Anterior cingulate cortex (tissue), 58 donors: ENCODE data around the gene TBC1D22A.
"Not testable (repeated sequence)": the region's sequence is repeated elsewhere in the genome, so short reads cannot be mapped to it uniquely, and the experiment has no call there.

ENCODE experiments used
- DNase-seq, 58 donors: peaks; one replicate each; lab custom pipeline; 2025; lab: John Stamatoyannopoulos, UW

TBC1D22A gene

DNA sequence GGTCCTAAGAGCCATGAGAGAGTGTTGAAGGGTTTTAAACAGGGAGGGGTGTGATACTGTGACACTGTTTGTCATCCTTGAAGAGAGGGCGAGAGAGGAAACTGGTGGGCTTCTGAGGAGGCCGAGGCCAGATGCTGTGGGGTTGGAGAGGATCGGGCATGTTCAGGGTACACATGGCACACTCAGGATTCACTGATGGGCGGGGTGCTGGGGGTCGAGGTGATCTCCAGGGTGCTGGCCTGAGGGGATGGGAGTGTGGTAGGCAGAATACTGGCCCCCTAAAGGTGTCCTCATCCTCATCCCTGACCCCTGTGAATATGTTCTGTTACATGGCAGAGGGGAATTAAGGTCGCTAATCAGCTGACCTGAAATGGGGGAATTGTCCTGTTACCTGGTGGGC, 7.3 kb downstream of the TBC1D22A start:
- DNase-seq, result no peak

GRCh38 chr22:46770151-46770641, 7.7 kb downstream of the TBC1D22A start:
- DNase-seq, result no peak

DNA sequence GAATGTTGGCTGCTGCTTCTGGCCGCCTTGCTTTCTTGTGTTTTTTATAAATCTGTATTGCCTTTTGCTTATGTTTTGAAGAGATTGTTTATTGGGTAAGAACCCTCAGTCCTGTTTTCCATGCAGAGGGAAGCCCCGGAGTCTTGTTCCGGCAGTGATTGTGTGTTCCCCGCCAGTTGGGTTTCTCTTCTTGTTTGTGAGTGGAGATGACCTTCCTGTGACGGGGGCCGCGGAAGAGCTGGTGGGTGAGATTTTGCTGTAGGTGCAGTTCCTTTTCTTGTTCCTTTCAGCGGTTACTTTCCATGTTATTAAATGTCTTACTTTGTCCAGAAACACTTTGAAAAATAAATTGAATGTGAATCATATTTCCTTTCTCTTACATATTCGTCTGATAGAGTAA, 8.3 kb downstream of the TBC1D22A start:
- peak in 7 of 58 donors; percentile 20 to 33 (median 26) for DNase-seq

DNA sequence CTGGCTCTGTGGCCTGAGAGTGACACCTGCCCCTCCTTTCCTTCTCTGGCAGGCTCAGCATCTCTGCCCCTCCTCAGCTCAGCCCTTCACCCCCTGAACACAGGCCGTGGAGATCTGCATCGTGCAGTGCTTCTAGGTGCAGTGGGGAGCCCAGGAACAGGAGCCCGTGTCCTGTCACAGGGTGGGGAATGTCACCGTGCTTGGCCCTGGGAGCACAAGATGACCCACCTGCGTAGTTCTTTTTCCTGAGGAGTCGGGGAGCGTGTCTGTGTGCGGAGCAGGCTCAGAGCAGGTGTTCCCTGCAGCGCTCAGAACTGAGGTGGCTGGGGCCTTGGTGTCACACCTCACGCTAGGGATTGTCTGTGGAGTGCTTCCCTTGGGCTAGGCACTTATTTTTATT, 10.6 kb downstream of the TBC1D22A start:
- no peak for DNase-seq

GRCh38 chr22:46774253-46774979, 12.0 kb downstream of the TBC1D22A start:
- peak in 13 of 58 donors; percentile 18 to 60 (median 37) for DNase-seq

DNA sequence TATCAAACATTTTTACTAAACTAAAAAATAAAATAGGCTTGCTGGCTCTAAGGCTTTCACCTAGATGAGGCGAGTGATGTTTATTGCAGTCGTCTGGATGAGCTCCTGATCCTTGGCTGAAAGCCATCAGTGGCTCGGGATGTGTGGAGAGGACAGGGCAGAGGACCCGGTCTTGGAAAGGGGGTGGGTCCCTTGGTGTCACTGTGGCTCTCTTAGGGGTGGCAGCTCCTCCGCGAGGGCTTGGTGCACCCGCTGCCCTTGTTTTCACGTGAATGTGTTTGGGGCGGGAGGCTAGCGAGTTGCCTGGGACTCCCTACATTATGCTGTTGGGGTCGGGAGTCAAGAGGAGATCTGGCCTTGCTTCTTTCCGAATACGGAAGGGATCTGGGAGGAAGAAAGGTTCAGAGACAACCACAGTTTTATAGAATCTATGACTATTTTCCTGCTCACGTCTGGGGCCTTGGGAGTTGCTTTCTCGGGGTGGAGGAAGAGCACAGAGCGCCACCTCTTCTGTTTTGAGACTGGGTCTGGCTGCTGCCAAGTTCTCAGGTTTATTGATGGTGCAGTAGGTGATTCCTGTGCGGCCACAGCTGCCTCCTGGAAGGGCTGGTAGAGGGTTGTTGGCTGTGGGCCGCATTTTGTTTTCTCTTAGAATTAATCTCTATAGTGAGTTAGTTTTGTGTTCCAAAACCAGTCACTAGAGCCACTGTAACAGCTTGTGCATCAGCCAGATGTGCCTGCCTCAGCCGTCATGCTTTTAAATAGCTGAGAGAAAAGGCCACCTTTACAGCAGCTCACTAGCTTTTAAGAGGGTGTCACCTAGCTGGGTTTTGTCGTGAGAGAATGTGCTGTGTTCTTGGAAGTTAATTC, 12.8 kb downstream of the TBC1D22A start:
- DNase-seq, result peak in 1 of 58 donors; percentile 17

DNA sequence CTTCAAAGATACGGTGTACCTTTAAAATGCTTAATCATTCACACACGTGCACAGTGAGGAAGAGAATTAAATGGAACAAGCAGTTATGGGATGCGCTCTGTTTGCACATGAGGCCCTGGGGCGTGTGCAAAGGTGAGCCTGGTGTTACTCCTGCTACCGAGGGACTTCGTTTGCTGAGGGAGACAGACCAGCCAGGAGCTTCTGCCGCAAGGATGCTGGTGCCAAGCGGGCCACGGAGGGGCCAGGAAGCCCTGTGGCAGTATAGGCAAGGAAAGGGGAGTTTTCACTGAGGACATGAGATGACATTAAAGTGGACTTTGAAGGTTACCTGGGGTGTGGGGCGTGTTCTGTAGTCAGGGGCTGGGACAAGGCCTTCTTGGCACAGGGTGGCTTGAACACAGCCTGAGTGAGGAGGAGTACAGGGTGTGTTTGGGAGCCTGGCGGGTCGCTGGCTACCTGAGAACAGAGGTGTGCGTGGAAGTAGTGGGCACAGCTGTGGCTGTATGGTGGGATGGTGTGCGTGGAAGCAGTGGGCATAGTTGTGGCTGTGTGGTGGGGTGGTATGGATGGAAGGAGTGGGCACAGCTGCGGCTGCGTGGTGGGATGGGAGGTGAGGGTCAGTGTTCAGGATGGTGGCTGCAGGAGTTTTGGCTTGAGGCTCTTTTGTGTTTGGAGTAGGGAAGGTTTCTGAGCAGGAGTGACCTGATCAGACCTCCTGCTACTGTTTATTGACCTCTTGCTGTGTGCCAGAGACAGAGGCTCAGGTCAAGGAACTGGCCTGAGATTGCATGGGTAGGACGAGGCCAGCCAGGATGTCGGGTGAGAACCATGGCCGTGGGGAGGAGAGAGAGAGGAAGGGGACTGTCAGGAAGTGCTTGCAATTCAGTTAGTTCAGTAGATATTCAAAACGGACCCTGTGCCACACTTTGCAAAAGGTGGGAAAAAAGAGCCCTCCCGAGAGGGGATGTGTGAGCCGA, 13.7 kb downstream of the TBC1D22A start:
- no peak for DNase-seq

- DNase-seq, result no peak
These were observed 14.6 kb downstream of the TBC1D22A start for GRCh38 chr22:46776876-46777608.

GRCh38 chr22:46777609-46777970, 15.1 kb downstream of the TBC1D22A start:
- DNase-seq, result peak in 20 of 58 donors; percentile 14 to 57 (median 32)

DNA sequence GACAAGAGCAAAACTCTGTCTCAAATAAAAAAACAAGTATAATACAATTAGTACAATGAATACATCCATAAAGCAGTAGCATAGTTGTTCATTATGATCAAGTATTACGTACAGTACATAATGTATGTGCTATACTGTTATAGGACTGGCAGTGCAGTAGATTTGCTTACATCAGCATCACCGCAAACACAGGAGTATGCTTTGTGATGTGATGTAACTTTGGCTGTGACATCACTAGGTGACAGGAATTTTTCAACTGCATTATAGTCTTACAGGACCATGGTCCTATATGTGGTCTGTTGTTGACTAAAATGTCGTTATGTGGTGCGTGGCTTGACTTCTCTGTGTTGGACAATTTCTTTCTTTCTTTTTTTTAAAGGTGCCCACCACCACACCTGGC, 16.6 kb downstream of the TBC1D22A start:
- DNase-seq, result no peak

DNA sequence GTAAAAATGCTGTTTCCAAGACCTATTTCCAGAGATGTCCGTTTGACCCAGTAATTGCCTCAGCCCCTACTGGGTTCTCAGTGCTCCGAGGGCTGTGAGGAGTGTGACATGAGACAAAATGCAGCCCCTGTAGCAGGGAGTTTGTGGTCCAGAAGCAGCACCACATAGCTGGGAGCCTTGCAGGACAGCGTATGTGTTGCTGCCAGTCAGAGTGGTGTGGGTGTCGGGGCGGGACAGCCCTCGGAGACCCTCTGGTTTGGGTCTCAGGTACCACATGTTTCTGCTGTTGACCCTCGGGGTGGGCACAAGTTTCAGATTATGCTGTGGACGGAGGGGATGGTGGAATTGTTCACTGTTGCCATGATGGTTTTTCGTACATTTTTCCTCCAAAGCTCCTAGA, 17.2 kb downstream of the TBC1D22A start:
- DNase-seq, result no peak

DNA sequence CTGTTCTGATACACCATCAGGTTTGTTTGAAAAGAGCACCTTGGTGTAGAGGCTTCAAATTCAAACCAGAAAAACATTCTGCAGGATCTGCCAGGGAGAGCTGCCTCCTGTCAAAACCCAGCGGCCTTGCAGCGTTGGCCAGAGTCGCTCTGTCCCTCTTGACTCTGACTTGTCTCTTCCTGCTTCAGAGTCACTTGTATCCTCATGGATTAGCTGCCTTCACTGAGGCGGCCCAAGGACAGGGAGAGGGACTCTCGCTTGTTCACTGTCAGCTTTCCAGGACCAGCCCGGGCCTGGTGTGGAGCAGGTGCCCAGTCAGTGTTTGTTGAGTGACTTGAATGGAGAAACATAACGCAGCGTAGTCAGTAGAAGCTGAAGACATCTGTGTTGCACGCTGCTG, 18.0 kb downstream of the TBC1D22A start:
- no peak for DNase-seq

GRCh38 chr22:46781291-46781690, 18.8 kb downstream of the TBC1D22A start:
- no peak for DNase-seq

DNA sequence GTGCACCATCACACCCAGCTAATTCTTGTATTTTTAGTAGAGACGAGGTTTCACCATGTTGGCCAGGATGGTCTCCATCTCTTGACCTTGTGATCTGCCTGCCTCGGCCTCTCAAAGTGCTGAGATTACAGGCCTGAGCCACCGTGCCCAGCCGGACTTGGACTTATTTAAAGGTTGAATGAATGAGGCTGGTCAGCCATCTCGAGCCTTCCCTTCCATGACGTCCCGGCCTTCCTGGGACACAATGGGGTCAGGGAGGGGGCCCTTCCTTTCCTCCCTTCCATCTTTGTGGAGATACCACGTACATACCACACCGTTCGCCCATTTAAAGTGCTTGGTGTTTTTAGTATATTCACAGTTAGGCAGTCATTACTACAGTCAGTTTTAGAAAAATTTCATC, 19.8 kb downstream of the TBC1D22A start:
- not testable (repeated sequence) for DNase-seq

DNA sequence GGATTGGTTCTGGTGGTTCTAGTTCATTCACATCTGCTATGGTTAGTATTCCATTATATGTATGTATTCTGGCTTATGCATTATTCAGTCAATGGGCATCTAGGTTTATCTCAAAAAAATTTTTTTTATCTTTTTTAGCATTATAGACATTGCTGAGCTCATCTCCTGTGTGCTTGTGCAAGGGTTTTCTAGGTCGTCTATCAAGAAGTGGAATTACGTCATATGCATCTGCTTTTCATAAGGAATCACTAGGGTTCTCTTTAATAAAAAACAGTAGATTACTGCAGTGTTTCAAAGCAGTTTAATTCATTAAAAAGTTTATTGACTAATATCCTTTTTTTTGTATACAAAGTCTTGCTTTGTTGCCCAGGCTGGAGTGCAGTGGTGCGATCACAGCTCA, 21.3 kb downstream of the TBC1D22A start:
- DNase-seq, result no peak

DNA sequence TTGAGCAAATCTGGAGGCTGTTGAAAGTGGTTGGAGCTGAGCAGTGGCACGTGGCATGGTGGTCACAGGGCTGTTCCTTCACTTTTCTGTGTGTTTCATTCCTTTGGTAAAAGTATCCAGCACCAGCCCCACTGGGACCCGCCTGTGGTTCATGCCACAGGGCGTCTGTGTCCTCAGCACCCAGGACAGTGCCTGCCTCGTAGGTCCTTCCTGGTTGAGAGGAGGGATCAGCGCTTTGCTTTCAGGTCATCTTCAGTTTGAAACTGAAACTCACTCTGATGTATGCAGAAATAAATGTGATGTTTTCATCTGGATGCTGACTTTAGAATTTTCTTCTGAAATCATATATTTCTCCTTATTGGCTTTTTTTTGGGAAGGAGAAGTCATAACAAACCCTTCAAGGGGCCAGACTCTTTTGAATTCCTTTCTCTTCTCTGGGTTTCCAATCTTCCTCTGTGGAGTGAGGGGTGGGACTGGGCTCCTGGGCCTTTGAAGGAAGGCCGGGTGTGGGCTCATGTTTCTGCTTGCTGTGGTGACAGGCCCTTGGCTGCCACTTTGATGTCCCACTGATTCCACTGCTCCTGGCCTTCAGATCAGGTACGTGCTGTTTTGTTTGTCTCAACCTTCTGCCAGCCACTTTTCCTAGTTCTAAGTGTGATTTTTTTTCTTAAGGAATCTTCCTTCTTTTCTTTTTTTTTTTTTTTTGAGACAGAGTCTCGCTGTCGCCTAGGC, 26.2 kb downstream of the TBC1D22A start:
- DNase-seq, result no peak

DNA sequence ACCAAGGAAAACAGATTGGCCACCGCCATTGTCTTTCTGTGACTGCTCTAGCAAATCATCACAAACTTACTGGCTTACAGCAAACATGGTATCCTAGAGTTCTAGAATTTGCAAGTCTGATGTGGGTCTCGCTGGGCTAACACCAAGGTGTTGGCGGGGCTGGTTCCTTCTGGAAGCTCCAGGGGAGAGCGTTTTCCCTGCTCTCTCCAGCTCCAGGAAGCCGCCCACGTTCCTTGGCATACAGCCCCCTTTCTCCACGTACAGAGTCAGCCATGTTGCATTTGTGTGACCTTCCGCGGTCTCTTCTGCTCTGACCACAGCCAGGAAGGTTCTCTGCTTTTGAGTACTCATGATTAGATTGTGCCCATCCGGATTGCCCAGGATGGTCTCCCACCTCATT, 27.5 kb downstream of the TBC1D22A start:
- no peak for DNase-seq

GRCh38 chr22:46791201-46791731, 28.8 kb downstream of the TBC1D22A start:
- DNase-seq, result peak in 19 of 58 donors; percentile 13 to 71 (median 42)
